Smooth muscle cell (in vitro differentiated cells): Measurements from ENCODE around the gene RPGR. TPM values are rescaled to one million over a fixed set of nuclear protein-coding genes. Genes with fewer than 3 reads are reported as not detected.

Experiments used
- DNase-seq: peaks from one replicate; lab custom pipeline; 2025; ENCODE audit not compliant: unreplicated experiment; lab: John Stamatoyannopoulos, UW
- H2AFZ ChIP-seq: fragments of 200-600 bp; sonication (generic); 2 replicates; pipeline ENCODE4 v1.6.0; 2016; ENCODE audit warnings: antibody characterized with exemption, low read depth, mild to moderate bottlenecking
- H3F3A ChIP-seq: fragments of 200-600 bp; sonication (generic); 2 replicates; pipeline ENCODE4 v1.6.0; 2017; ENCODE audit warnings: antibody characterized with exemption, low read depth
- H3K27ac ChIP-seq: fragments of 200-600 bp; sonication (generic); 2 replicates; pipeline ENCODE4 v1.5.1; 2016; ENCODE audit warnings: low read depth, mild to moderate bottlenecking
- H3K27me3 ChIP-seq: fragments of 200-600 bp; sonication (generic); 2 replicates; pipeline ENCODE4 v1.6.1; 2016; ENCODE audit warnings: low read depth, mild to moderate bottlenecking
- H3K36me3 ChIP-seq: fragments of 200-600 bp; sonication (generic); 2 replicates; pipeline ENCODE4 v1.5.1; 2016; ENCODE audit warnings: low read depth
- H3K4me1 ChIP-seq: fragments of 200-600 bp; sonication (generic); 2 replicates; pipeline ENCODE4 v1.5.1; 2016; ENCODE audit warnings: low read depth
- H3K4me2 ChIP-seq: fragments of 200-600 bp; sonication (generic); 2 replicates; pipeline ENCODE4 v1.6.0; 2016; ENCODE audit warnings: mild to moderate bottlenecking
- H3K4me3 ChIP-seq: fragments of 200-600 bp; sonication (generic); 2 replicates; pipeline ENCODE4 v1.5.1; 2016; ENCODE audit warnings: mild to moderate bottlenecking
- H3K79me2 ChIP-seq: fragments of 200-600 bp; sonication (generic); 2 replicates; pipeline ENCODE4 v1.6.0; 2016; ENCODE audit warnings: low read depth, mild to moderate bottlenecking
- H3K9ac ChIP-seq: fragments of 200-600 bp; sonication (generic); 2 replicates; pipeline ENCODE4 v1.6.0; 2016; ENCODE audit warnings: low read depth
- H3K9me3 ChIP-seq: fragments of 200-600 bp; sonication (generic); replicated peaks from 2 replicates; pipeline ENCODE4 v1.5.1; 2016; ENCODE audit warnings: low read depth
- H4K20me1 ChIP-seq: fragments of 200-600 bp; sonication (generic); 2 replicates; pipeline ENCODE4 v1.6.0; 2016; ENCODE audit warnings: low read depth
- WGBS: methylation state at CpG from one replicate; pipeline ENCODE4 v1.1.7; 2016; ENCODE audit warnings: low lambda C conversion rate; 5-methylcytosine and 5-hydroxymethylcytosine counted together
- polyA plus RNA-seq: library from polyadenylated mRNA; unstranded; fragments of >200 nt; fragmentation: Nextera tagmentation; extraction: Ambion mirVana; gene quantifications from 2 replicates; pipeline ENCODE4 v1.2.1, GENCODE V29; 2016
- total RNA-seq: library from RNA; depleted of rRNA; stranded (reverse); fragments of >200 nt; gene quantifications from 2 replicates; pipeline ENCODE4 v1.2.3, GENCODE V29; 2014
- TF ChIP-seq, protein P1 (sequence below): fragments of 200-600 bp; sonication (generic); IDR thresholded peaks from 2 replicates; pipeline ENCODE4 v1.5.1; 2017; ENCODE audit warnings: borderline replicate concordance, mild to moderate bottlenecking, antibody characterized with exemption; ENCODE audit not compliant: insufficient read depth, poor library complexity, severe bottlenecking

Gene RPGR
- total and polyA plus RNA-seq, 2 experiments from 2014 or later, result 2.4 to 11.5 TPM

- no peaks in the 10 kb centered on the region for H3K79me2 ChIP-seq
- no peak for DNase-seq
- no peaks in the 10 kb centered on the region for H3K4me1 ChIP-seq
- H3K4me2 ChIP-seq, result no peak overlapping the region
- H2AFZ ChIP-seq, result no peak overlapping the region
- H3K27ac ChIP-seq, result no peak overlapping the region
- H3K27me3 ChIP-seq, result no peaks in the 10 kb centered on the region
- no peaks in the 10 kb centered on the region for H4K20me1 ChIP-seq
- H3K9ac ChIP-seq, result no peak overlapping the region
- no peak overlapping the region for H3K4me3 ChIP-seq
- no peaks in the 10 kb centered on the region for H3F3A ChIP-seq
- H3K9me3 ChIP-seq, result no peaks in the 10 kb centered on the region
- no peaks in the 10 kb centered on the region for H3K36me3 ChIP-seq
- TF ChIP-seq, protein P1, sequence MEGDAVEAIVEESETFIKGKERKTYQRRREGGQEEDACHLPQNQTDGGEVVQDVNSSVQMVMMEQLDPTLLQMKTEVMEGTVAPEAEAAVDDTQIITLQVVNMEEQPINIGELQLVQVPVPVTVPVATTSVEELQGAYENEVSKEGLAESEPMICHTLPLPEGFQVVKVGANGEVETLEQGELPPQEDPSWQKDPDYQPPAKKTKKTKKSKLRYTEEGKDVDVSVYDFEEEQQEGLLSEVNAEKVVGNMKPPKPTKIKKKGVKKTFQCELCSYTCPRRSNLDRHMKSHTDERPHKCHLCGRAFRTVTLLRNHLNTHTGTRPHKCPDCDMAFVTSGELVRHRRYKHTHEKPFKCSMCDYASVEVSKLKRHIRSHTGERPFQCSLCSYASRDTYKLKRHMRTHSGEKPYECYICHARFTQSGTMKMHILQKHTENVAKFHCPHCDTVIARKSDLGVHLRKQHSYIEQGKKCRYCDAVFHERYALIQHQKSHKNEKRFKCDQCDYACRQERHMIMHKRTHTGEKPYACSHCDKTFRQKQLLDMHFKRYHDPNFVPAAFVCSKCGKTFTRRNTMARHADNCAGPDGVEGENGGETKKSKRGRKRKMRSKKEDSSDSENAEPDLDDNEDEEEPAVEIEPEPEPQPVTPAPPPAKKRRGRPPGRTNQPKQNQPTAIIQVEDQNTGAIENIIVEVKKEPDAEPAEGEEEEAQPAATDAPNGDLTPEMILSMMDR, result peak; percentile 7
- 54% methylated on average over 4 of the region's 4 CpGs for whole genome bisulfite sequencing
These were observed 23.3 kb downstream of the RPGR start for GRCh38 chrX:38304010-38304409.

GRCh38 chrX:38293741-38294140, 33.6 kb downstream of the RPGR start:
- Histone ChIP-seq H3K27ac (no peak overlapping the region), H3K27me3 (no peaks in the 10 kb centered on the region), H4K20me1 (no peaks in the 10 kb centered on the region), H3F3A (no peaks in the 10 kb centered on the region), H3K79me2 (no peaks in the 10 kb centered on the region), H3K9ac (no peak overlapping the region), H3K36me3 (no peaks in the 10 kb centered on the region), H2AFZ (no peak overlapping the region), H3K4me2 (no peak overlapping the region), H3K9me3 (peaks cover 3% of the 10 kb centered on the region), H3K4me1 (peaks cover 3% of the 10 kb centered on the region), H3K4me3 (no peak overlapping the region)
- TF ChIP-seq, protein P1, result no peak
- no peak for DNase-seq
- 49% methylated on average over 2 of the region's 2 CpGs for WGBS

- Histone ChIP-seq H3K9ac (no peak overlapping the region), H3K4me1 (peaks cover 3% of the 10 kb centered on the region), H3K9me3 (peaks cover 3% of the 10 kb centered on the region), H3K79me2 (no peaks in the 10 kb centered on the region), H3K36me3 (no peaks in the 10 kb centered on the region), H3K27me3 (no peaks in the 10 kb centered on the region), H3K27ac (no peak overlapping the region), H4K20me1 (no peaks in the 10 kb centered on the region), H3K4me2 (no peak overlapping the region), H3F3A (no peaks in the 10 kb centered on the region), H2AFZ (no peak overlapping the region), H3K4me3 (no peak overlapping the region)
- DNase-seq, result no peak
- WGBS, result 90% methylated on average over 5 of the region's 5 CpGs
- TF ChIP-seq, protein P1, result no peak
These were observed 39.6 kb downstream of the RPGR start for GRCh38 chrX:38287674-38288073.

- Histone ChIP-seq H3K9ac (no peak overlapping the region), H4K20me1 (no peaks in the 10 kb centered on the region), H3K9me3 (no peaks in the 10 kb centered on the region), H3K4me2 (no peak overlapping the region), H3K27ac (no peak overlapping the region), H3K4me1 (peaks cover 3% of the 10 kb centered on the region), H2AFZ (no peak overlapping the region), H3K27me3 (no peaks in the 10 kb centered on the region), H3F3A (no peaks in the 10 kb centered on the region), H3K36me3 (no peaks in the 10 kb centered on the region), H3K79me2 (no peaks in the 10 kb centered on the region), H3K4me3 (no peak overlapping the region)
- WGBS, result 92% methylated on average over 1 of the region's 1 CpG
- TF ChIP-seq, protein P1, result no peak
- DNase-seq, result no peak
These were observed 41.7 kb downstream of the RPGR start for GRCh38 chrX:38285649-38286048.
